Panc1 (cell line): ENCODE measurements around the gene GPR176. TPM values are rescaled to one million over a fixed set of nuclear protein-coding genes. Genes with fewer than 3 reads are reported as not detected.

Experiments used
- ATAC-seq: fragments of 200-7000 bp; cut with Tn5 transposase; 2 replicates; pipeline ENCODE4 v1.9.1; 2020; ENCODE audit warnings: mild to moderate bottlenecking, moderate library complexity
- BruUV-seq: library from RNA; stranded (reverse); fragments of 400-500 nt; replicated peaks from 2 replicates; lab custom pipeline; 2021; lab: Mats Ljungman, UMichigan
- CTCF ChIA-PET: fragments of 300-600 bp; sonication (Branson Sonifier 250); formaldehyde crosslinking; loops from one replicate; lab custom pipeline; 2022; ENCODE audit warnings: antibody characterized with exemption; lab: Charles Lee
- POLR2A ChIA-PET: fragments of 300-600 bp; sonication (Branson Sonifier 250); formaldehyde crosslinking; loops from one replicate; lab custom pipeline; 2022; ENCODE audit warnings: antibody characterized with exemption; lab: Charles Lee
- DNase-seq: peaks from one replicate; pipeline ENCODE4 v3.0.0-alpha.2; 2010; ENCODE audit warnings: low read depth, low spot score
- H3K27ac ChIP-seq: 2 replicates; pipeline ENCODE4 v1.5.1; 2011; ENCODE audit warnings: mild to moderate bottlenecking, low read length, inconsistent platforms
- H3K27me3 ChIP-seq: fragments of 200-500 bp; sonication (Bioruptor generic); 2 replicates; pipeline ENCODE4 v1.6.0; 2014; ENCODE audit warnings: low read length, inconsistent platforms; ENCODE audit not compliant: control insufficient read depth, insufficient read depth
- H3K36me3 ChIP-seq: fragments of 200-500 bp; sonication (Bioruptor generic); 2 replicates; pipeline ENCODE4 v1.5.1; 2014; ENCODE audit warnings: inconsistent platforms, mild to moderate bottlenecking, low read length, moderate library complexity; ENCODE audit not compliant: control insufficient read depth, insufficient read depth
- H3K4me1 ChIP-seq: 2 replicates; pipeline ENCODE4 v1.5.1; 2011; ENCODE audit warnings: inconsistent platforms, mild to moderate bottlenecking, low read length, moderate library complexity; ENCODE audit not compliant: control insufficient read depth, insufficient read depth
- H3K4me3 ChIP-seq, 2 experiments: 2 replicates each; pipeline ENCODE4 v1.5.1; 2011 to 2012; ENCODE audit warnings: low read depth in 2 of 2, low read length in 2 of 2, mild to moderate bottlenecking in 2 of 2, inconsistent platforms in 1 of 2, moderate library complexity in 1 of 2
- H3K9me3 ChIP-seq: fragments of 200-500 bp; sonication (Bioruptor generic); 2 replicates; pipeline ENCODE4 v1.5.1; 2014; ENCODE audit warnings: low read depth, mild to moderate bottlenecking, inconsistent platforms, low read length, moderate library complexity; ENCODE audit not compliant: control insufficient read depth, insufficient read depth
- POLR2AphosphoS5 ChIP-seq: IDR thresholded peaks from 2 replicates; pipeline ENCODE4 v1.6.1; 2012; ENCODE audit warnings: mild to moderate bottlenecking, low read depth, low read length, moderate library complexity
- SIN3A ChIP-seq: IDR thresholded peaks from 2 replicates; pipeline ENCODE4 v1.6.1; 2012; ENCODE audit warnings: low read depth, mild to moderate bottlenecking, low read length, moderate library complexity, borderline replicate concordance; ENCODE audit not compliant: insufficient read depth
- TCF7L2 ChIP-seq: IDR thresholded peaks from 2 replicates; pipeline ENCODE4 v1.6.1; 2011; ENCODE audit warnings: mild to moderate bottlenecking, low read depth, low read length, inconsistent platforms
- in situ Hi-C: cut with HindIII; loops from 2 replicates; pipeline ENCODE4 v1.10.0; 2016; ENCODE audit warnings: low sequenced_read_pairs, low pct_unique_long_range_greater_than_20kb
- intact Hi-C: fragments of 100-400 bp; cut with micrococcal nuclease; formaldehyde crosslinking; loops from one replicate; pipeline ENCODE4 v1.10.0; 2022; ENCODE audit not compliant: unreplicated experiment
- total RNA-seq: library from RNA; stranded (reverse); gene quantifications from one replicate; pipeline ENCODE4 v1.2.1, GENCODE V29; 2021; ENCODE audit not compliant: unreplicated experiment
- TF ChIP-seq, protein P1 (sequence below): fragments of 450-650 bp; IDR thresholded peaks from 2 replicates; pipeline ENCODE4 v1.5.1; 2017; ENCODE audit warnings: mild to moderate bottlenecking
- TF ChIP-seq, protein P2 (sequence below), 2 experiments: IDR thresholded peaks; 2 replicates each; pipeline ENCODE4 v1.6.1; 2011 to 2012; ENCODE audit warnings: low read depth in 2 of 2, control low read depth in 1 of 2, low read length in 1 of 2, mild to moderate bottlenecking in 1 of 2, moderate library complexity in 1 of 2; ENCODE audit not compliant: insufficient read depth in 1 of 2

The GPR176 gene
- total RNA-seq, 1 experiment from 2014 or later = 12.7 TPM

DNA sequence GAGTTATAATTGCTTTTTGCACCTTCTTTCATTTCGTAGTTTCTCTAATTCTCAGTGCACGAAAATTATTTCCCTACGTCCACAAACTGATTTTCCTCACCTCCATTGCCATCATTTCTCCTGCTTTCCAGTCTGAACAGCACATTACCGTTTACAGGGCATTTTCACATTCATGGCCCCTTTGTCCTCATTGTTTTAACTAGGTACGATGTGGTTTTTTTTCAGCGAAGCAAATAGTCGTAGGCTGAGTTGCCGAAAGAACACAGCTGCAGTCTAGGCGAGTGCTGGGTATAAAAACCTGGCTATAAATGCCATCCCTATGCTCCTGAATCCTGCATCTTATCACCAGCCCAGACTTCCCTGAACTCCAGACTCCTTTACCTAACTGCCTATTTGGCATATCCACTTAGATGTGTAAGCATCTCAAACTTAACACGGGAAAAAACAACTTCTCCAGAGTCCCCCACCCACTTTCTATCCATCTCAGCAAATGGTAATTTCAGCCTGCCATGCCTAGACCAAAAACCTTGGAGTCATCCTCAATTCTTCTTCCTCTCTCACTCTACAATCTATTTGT is 136.7 kb downstream of the GPR176 start:
- H3K27ac ChIP-seq = peak overlapping the region; percentile 85
- no peaks in the 10 kb centered on the region for H3K9me3 ChIP-seq
- ATAC-seq (no peak), DNase-seq (no peak)
- intact Hi-C loops = loop anchor here (10.0 kb wide), 1 partner anchor 251 kb away; the partner anchor contains the start of gene SRP14
- ChIA-PET POLR2A (no interaction called here), CTCF (no interaction called here)
- TF ChIP-seq, protein P1, sequence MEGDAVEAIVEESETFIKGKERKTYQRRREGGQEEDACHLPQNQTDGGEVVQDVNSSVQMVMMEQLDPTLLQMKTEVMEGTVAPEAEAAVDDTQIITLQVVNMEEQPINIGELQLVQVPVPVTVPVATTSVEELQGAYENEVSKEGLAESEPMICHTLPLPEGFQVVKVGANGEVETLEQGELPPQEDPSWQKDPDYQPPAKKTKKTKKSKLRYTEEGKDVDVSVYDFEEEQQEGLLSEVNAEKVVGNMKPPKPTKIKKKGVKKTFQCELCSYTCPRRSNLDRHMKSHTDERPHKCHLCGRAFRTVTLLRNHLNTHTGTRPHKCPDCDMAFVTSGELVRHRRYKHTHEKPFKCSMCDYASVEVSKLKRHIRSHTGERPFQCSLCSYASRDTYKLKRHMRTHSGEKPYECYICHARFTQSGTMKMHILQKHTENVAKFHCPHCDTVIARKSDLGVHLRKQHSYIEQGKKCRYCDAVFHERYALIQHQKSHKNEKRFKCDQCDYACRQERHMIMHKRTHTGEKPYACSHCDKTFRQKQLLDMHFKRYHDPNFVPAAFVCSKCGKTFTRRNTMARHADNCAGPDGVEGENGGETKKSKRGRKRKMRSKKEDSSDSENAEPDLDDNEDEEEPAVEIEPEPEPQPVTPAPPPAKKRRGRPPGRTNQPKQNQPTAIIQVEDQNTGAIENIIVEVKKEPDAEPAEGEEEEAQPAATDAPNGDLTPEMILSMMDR = no peak
- TF ChIP-seq TCF7L2 = no peak
- TF ChIP-seq SIN3A = no peak
- no peak for TF ChIP-seq POLR2AphosphoS5
- H3K4me1 ChIP-seq = peaks cover 37% of the 10 kb centered on the region
- in situ Hi-C loops = no loop called here
- no peaks in the 10 kb centered on the region for H3K36me3 ChIP-seq
- H3K4me3 ChIP-seq = peak overlapping the region; percentile 63 to 93
- BruUV-seq = TSS peak; percentile 93
- H3K27me3 ChIP-seq = no peaks in the 10 kb centered on the region

DNA sequence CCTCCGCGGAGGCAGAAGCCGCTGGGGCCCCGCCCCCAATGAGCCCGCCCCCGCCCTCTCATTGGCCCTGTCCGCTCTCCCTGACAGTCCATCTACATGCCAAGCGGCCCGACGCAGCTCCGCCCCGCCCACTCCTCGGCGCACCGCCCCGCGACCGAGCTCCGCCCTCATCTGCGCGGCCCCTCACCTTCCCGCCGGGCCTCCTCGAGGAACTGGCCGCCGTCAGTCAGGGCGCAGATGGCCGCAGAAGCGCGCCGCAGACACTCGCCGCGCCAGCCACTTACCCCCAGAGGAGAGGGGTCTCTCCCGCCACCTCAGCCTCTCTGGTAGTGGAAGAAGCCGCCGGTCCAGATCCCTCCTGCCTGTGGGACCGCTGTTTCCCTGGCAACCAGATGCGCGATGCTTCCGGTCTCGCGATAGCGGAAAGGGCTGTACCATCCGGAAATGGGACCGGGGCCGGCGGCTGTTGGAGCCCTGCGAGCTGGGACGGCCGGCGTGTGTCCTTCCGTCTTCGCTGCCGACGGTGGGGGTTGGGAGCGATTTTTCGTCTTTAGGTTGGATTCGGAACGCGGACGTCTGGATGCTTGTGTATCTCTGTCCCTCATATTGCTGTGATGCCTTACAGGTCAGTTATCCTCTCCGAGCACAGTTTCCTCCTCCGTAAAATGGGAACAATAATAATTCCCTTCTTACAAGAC is 137.5 kb downstream of the GPR176 start, which contains the start of gene FSIP1:
TSS of gene FSIP1 (minus strand) at position 401 of the 698 bp plus-strand sequence. CDS start 6,317 bp downstream, outside the sequence.
- no peak for TF ChIP-seq TCF7L2
- TF ChIP-seq, protein P1 = no peak
- peak; percentile 97; the same call in 1 of the 2 replicates for TF ChIP-seq SIN3A
- TF ChIP-seq, protein P2, sequence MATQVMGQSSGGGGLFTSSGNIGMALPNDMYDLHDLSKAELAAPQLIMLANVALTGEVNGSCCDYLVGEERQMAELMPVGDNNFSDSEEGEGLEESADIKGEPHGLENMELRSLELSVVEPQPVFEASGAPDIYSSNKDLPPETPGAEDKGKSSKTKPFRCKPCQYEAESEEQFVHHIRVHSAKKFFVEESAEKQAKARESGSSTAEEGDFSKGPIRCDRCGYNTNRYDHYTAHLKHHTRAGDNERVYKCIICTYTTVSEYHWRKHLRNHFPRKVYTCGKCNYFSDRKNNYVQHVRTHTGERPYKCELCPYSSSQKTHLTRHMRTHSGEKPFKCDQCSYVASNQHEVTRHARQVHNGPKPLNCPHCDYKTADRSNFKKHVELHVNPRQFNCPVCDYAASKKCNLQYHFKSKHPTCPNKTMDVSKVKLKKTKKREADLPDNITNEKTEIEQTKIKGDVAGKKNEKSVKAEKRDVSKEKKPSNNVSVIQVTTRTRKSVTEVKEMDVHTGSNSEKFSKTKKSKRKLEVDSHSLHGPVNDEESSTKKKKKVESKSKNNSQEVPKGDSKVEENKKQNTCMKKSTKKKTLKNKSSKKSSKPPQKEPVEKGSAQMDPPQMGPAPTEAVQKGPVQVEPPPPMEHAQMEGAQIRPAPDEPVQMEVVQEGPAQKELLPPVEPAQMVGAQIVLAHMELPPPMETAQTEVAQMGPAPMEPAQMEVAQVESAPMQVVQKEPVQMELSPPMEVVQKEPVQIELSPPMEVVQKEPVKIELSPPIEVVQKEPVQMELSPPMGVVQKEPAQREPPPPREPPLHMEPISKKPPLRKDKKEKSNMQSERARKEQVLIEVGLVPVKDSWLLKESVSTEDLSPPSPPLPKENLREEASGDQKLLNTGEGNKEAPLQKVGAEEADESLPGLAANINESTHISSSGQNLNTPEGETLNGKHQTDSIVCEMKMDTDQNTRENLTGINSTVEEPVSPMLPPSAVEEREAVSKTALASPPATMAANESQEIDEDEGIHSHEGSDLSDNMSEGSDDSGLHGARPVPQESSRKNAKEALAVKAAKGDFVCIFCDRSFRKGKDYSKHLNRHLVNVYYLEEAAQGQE (IDR thresholded peaks at IDR 0.05; ENCODE audit: insufficient read depth in 1 of 2, low read depth in 2 of 2, low read length in 1 of 2) = no peak
- peak; percentile 85 for TF ChIP-seq POLR2AphosphoS5
- Histone ChIP-seq H3K4me1 (peaks cover 37% of the 10 kb centered on the region), H3K27me3 (no peaks in the 10 kb centered on the region), H3K36me3 (no peaks in the 10 kb centered on the region), H3K9me3 (no peaks in the 10 kb centered on the region), H3K27ac (peak within 1 kb of the TSS; percentile 85), H3K4me3 (peak within 1 kb of the TSS; percentile 63 to 93)
- no TSS peak for BruUV-seq
- DNase-seq = peak; percentile 89
- CTCF ChIA-PET = interaction anchor here (0.6 to 0.9 kb wide), 3 partner anchors 24 to 1591 kb away, joined by 3 to 5 read pairs (median 5); partner anchors contain the start of gene EIF2AK4
- peak; percentile 99 for ATAC-seq
- in situ Hi-C loops = no loop called here
- POLR2A ChIA-PET = interaction anchor here (0.7 to 1.0 kb wide), 2 partner anchors 41 to 807 kb away, joined by 3 read pairs; no protein-coding TSS in a partner anchor
- intact Hi-C loops = loop anchor here (10.0 kb wide), 1 partner anchor 252 kb away; the partner anchor contains the start of gene SRP14
